ENCODE data around the gene SLC17A9.

DNA sequence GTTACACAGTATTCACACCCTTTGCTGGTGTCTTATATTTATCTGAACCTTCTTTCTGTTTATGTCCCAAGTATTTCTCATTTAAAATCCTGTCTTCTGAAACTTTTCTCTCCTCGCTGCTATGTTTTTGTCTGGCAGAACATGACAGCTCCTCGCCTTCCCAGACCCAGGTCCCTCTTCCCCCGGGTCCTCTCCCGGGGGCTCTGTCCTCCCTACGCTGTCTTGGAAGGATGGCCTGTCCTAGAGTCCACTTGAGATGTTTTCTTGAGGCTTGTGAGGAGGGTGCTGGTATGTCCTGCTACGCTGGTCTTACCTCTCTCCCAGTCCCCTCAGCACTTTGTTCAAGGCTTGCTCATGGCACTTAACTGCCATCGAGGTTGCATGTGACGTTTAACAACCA lies 8.3 kb upstream of the SLC17A9 start:
- TF ChIP-seq, protein P1, sequence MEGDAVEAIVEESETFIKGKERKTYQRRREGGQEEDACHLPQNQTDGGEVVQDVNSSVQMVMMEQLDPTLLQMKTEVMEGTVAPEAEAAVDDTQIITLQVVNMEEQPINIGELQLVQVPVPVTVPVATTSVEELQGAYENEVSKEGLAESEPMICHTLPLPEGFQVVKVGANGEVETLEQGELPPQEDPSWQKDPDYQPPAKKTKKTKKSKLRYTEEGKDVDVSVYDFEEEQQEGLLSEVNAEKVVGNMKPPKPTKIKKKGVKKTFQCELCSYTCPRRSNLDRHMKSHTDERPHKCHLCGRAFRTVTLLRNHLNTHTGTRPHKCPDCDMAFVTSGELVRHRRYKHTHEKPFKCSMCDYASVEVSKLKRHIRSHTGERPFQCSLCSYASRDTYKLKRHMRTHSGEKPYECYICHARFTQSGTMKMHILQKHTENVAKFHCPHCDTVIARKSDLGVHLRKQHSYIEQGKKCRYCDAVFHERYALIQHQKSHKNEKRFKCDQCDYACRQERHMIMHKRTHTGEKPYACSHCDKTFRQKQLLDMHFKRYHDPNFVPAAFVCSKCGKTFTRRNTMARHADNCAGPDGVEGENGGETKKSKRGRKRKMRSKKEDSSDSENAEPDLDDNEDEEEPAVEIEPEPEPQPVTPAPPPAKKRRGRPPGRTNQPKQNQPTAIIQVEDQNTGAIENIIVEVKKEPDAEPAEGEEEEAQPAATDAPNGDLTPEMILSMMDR (conservative IDR thresholded peaks at IDR 0.05; ENCODE audit: low read depth in 2 of 2): no peak
- TF ChIP-seq ZNF331 (CRISPR knock-in tag; IDR thresholded peaks at IDR 0.05; ENCODE audit: low read depth) (no peak), EZH2 (IDR thresholded peaks at IDR 0.05; ENCODE audit: low read depth, unreplicated experiment) (no peak), POLR2AphosphoS5 (IDR thresholded peaks at IDR 0.05; ENCODE audit: low read depth) (no peak), NANOG (IDR thresholded peaks at IDR 0.05; ENCODE audit: borderline replicate concordance) (no peak), JUNB (IDR thresholded peaks at IDR 0.05; ENCODE audit: unreplicated experiment) (no peak), EZH2phosphoT487 (IDR thresholded peaks at IDR 0.05; ENCODE audit: unreplicated experiment) (no peak), CREB1 (CRISPR knock-in tag; IDR thresholded peaks at IDR 0.05; ENCODE audit: low read depth) (no peak), ZNF114 (CRISPR knock-in tag; IDR thresholded peaks at IDR 0.05) (no peak), STAT1 (IDR thresholded peaks at IDR 0.05; ENCODE audit: unreplicated experiment) (no peak)
- TF ChIP-seq, protein P2, sequence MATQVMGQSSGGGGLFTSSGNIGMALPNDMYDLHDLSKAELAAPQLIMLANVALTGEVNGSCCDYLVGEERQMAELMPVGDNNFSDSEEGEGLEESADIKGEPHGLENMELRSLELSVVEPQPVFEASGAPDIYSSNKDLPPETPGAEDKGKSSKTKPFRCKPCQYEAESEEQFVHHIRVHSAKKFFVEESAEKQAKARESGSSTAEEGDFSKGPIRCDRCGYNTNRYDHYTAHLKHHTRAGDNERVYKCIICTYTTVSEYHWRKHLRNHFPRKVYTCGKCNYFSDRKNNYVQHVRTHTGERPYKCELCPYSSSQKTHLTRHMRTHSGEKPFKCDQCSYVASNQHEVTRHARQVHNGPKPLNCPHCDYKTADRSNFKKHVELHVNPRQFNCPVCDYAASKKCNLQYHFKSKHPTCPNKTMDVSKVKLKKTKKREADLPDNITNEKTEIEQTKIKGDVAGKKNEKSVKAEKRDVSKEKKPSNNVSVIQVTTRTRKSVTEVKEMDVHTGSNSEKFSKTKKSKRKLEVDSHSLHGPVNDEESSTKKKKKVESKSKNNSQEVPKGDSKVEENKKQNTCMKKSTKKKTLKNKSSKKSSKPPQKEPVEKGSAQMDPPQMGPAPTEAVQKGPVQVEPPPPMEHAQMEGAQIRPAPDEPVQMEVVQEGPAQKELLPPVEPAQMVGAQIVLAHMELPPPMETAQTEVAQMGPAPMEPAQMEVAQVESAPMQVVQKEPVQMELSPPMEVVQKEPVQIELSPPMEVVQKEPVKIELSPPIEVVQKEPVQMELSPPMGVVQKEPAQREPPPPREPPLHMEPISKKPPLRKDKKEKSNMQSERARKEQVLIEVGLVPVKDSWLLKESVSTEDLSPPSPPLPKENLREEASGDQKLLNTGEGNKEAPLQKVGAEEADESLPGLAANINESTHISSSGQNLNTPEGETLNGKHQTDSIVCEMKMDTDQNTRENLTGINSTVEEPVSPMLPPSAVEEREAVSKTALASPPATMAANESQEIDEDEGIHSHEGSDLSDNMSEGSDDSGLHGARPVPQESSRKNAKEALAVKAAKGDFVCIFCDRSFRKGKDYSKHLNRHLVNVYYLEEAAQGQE (IDR thresholded peaks at IDR 0.05; ENCODE audit: unreplicated experiment): no peak
- TF ChIP-seq, protein P3, sequence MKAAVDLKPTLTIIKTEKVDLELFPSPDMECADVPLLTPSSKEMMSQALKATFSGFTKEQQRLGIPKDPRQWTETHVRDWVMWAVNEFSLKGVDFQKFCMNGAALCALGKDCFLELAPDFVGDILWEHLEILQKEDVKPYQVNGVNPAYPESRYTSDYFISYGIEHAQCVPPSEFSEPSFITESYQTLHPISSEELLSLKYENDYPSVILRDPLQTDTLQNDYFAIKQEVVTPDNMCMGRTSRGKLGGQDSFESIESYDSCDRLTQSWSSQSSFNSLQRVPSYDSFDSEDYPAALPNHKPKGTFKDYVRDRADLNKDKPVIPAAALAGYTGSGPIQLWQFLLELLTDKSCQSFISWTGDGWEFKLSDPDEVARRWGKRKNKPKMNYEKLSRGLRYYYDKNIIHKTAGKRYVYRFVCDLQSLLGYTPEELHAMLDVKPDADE (IDR thresholded peaks at IDR 0.05): no peak
